ENCODE measurements around the gene FBXW4. TPM values are rescaled to one million over a fixed set of nuclear protein-coding genes. Genes with fewer than 3 reads are reported as not detected.

The FBXW4 gene
- polyA plus RNA-seq, 1 donor from 2014 or later: 7.7 TPM

- TF ChIP-seq POLR2AphosphoS5 (IDR thresholded peaks at IDR 0.05): no peak
- no peak for TF ChIP-seq REST (IDR thresholded peaks at IDR 0.05; ENCODE audit: borderline replicate concordance)
- TF ChIP-seq SMC3 (conservative IDR thresholded peaks at IDR 0.05; ENCODE audit: poor library complexity): no peak
- TF ChIP-seq RAD21 (conservative IDR thresholded peaks at IDR 0.05): no peak
- no peak for TF ChIP-seq EP300 (conservative IDR thresholded peaks at IDR 0.05; ENCODE audit: poor library complexity, severe bottlenecking)
- no peak for TF ChIP-seq CTCF (IDR thresholded peaks at IDR 0.05; ENCODE audit: poor library complexity, severe bottlenecking)
- no peak for TF ChIP-seq MXI1 (conservative IDR thresholded peaks at IDR 0.05; ENCODE audit: poor library complexity, severe bottlenecking)
- no peak for TF ChIP-seq TAF1 (IDR thresholded peaks at IDR 0.05; ENCODE audit: low read depth)
- TF ChIP-seq EZH2 (IDR thresholded peaks at IDR 0.05; ENCODE audit: borderline replicate concordance, insufficient read depth, low read length, poor library complexity, severe bottlenecking): no peak
- H3K9ac ChIP-seq (ENCODE audit: low read length): no peak overlapping the region
- peaks cover 40% of the 10 kb centered on the region for H3K27me3 ChIP-seq (ENCODE audit: insufficient read depth, low read depth, low read length)
- H2AFZ ChIP-seq (ENCODE audit: low read depth, low read length): no peak overlapping the region
- no peak overlapping the region for H3K4me2 ChIP-seq (ENCODE audit: low read length)
- H3F3A ChIP-seq (ENCODE audit: insufficient read depth, low read length, poor library complexity, severe bottlenecking): no peaks in the 10 kb centered on the region
- H3K4me3 ChIP-seq (ENCODE audit: low read length): no peak overlapping the region
- H3K79me2 ChIP-seq (replicated peaks; ENCODE audit: insufficient read depth, low read length): no peaks in the 10 kb centered on the region
- no peaks in the 10 kb centered on the region for H3K36me3 ChIP-seq (ENCODE audit: insufficient read depth, low read length)
- no peaks in the 10 kb centered on the region for H3K9me3 ChIP-seq (ENCODE audit: low read length)
- no peaks in the 10 kb centered on the region for H4K20me1 ChIP-seq (ENCODE audit: insufficient read depth)
- H3K9me2 ChIP-seq (ENCODE audit: insufficient read depth, low read length): no peaks in the 10 kb centered on the region
- no peak overlapping the region for H3K27ac ChIP-seq (ENCODE audit: low read length)
Measured at GRCh38 chr10:101624526-101625102, 70.4 kb downstream of the FBXW4 start.

- H2AFZ ChIP-seq (ENCODE audit: low read depth, low read length): no peak overlapping the region
- no peaks in the 10 kb centered on the region for H3F3A ChIP-seq (ENCODE audit: insufficient read depth, low read length, poor library complexity, severe bottlenecking)
- H3K27ac ChIP-seq (ENCODE audit: low read length): no peak overlapping the region
- no peaks in the 10 kb centered on the region for H4K20me1 ChIP-seq (ENCODE audit: insufficient read depth)
- TF ChIP-seq TAF1 (IDR thresholded peaks at IDR 0.05; ENCODE audit: low read depth): no peak
- no peak for TF ChIP-seq RAD21 (conservative IDR thresholded peaks at IDR 0.05)
- TF ChIP-seq EZH2 (IDR thresholded peaks at IDR 0.05; ENCODE audit: borderline replicate concordance, insufficient read depth, low read length, poor library complexity, severe bottlenecking): no peak
- no peak for TF ChIP-seq EP300 (conservative IDR thresholded peaks at IDR 0.05; ENCODE audit: poor library complexity, severe bottlenecking)
- no peak for TF ChIP-seq POLR2AphosphoS5 (IDR thresholded peaks at IDR 0.05)
- no peak for TF ChIP-seq MXI1 (conservative IDR thresholded peaks at IDR 0.05; ENCODE audit: poor library complexity, severe bottlenecking)
- TF ChIP-seq REST (IDR thresholded peaks at IDR 0.05; ENCODE audit: borderline replicate concordance): no peak
- no peak for TF ChIP-seq CTCF (IDR thresholded peaks at IDR 0.05; ENCODE audit: poor library complexity, severe bottlenecking)
- H3K36me3 ChIP-seq (ENCODE audit: insufficient read depth, low read length): no peaks in the 10 kb centered on the region
- no peak overlapping the region for H3K4me3 ChIP-seq (ENCODE audit: low read length)
- H3K9ac ChIP-seq (ENCODE audit: low read length): no peak overlapping the region
- H3K27me3 ChIP-seq (ENCODE audit: insufficient read depth, low read depth, low read length): peaks cover 38% of the 10 kb centered on the region
- H3K4me2 ChIP-seq (ENCODE audit: low read length): no peak overlapping the region
- no peaks in the 10 kb centered on the region for H3K9me2 ChIP-seq (ENCODE audit: insufficient read depth, low read length)
- H3K79me2 ChIP-seq (replicated peaks; ENCODE audit: insufficient read depth, low read length): no peaks in the 10 kb centered on the region
- no peaks in the 10 kb centered on the region for H3K9me3 ChIP-seq (ENCODE audit: low read length)
Measured at GRCh38 chr10:101623528-101623927, 71.4 kb downstream of the FBXW4 start.
